HepG2 (cell line): ENCODE measurements around the gene TSPAN5.

Experiments used
- KDM2A ChIP-seq: sonication (generic); formaldehyde crosslinking; IDR thresholded peaks from 2 replicates; pipeline ENCODE4 v1.4.0; 2020; ENCODE audit warnings: low read depth, missing genetic modification reagents, borderline replicate concordance
- SMAD9 ChIP-seq: sonication (generic); formaldehyde crosslinking; IDR thresholded peaks from 2 replicates; pipeline ENCODE4 v1.5.1; 2020; ENCODE audit warnings: mild to moderate bottlenecking, missing genetic modification reagents
- SOX6 ChIP-seq, 2 experiments: fragments of 450-650 bp in 1 of 2; sonication (generic) in 1 of 2; formaldehyde crosslinking in 1 of 2; IDR thresholded peaks; 2 replicates each; pipeline versions ENCODE4 v1.4.0 to v1.6.1; 2017 to 2020; ENCODE audit warnings: antibody characterized with exemption in 1 of 2, mild to moderate bottlenecking in 1 of 2, missing genetic modification reagents in 1 of 2
- ZBTB21 ChIP-seq: sonication (generic); formaldehyde crosslinking; IDR thresholded peaks from 2 replicates; pipeline ENCODE4 v1.4.0; 2020; ENCODE audit warnings: missing genetic modification reagents
- ZNF33B ChIP-seq: sonication (generic); formaldehyde crosslinking; IDR thresholded peaks from 2 replicates; pipeline ENCODE4 v1.5.1; 2020; ENCODE audit warnings: mild to moderate bottlenecking, missing genetic modification reagents
- TF ChIP-seq, protein P1 (sequence below): sonication (generic); formaldehyde crosslinking; IDR thresholded peaks from 2 replicates; pipeline ENCODE4 v1.5.0; 2020; ENCODE audit warnings: mild to moderate bottlenecking, missing genetic modification reagents, moderate library complexity

DNA sequence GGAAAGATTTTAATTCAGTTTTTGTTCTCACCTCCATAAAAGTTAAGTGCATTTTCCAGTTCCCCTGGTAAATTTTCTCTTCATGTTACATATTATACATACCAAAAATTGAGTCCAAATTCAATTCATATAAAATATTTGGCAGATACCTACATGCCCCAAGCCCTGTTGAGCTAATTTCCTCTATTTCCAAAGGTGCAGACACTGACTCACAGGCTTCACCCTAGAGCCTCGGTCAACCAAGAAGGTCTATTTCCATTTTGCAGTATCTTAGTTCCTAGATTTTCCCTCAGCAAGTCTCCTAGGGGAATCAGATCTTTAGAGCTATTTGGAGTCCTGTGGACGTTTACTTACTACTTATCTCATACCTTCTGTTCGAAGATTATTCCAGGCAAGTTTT lies 174.4 kb downstream of the TSPAN5 start:
- TF ChIP-seq ZBTB21 (CRISPR knock-in tag) (no peak), SOX6 (IDR thresholded peaks at IDR 0.05) (no peak), SOX6 (CRISPR knock-in tag; IDR thresholded peaks at IDR 0.05) (no peak), ZNF33B (CRISPR knock-in tag) (no peak), SMAD9 (no peak), KDM2A (CRISPR knock-in tag) (no peak)
- TF ChIP-seq, protein P1, sequence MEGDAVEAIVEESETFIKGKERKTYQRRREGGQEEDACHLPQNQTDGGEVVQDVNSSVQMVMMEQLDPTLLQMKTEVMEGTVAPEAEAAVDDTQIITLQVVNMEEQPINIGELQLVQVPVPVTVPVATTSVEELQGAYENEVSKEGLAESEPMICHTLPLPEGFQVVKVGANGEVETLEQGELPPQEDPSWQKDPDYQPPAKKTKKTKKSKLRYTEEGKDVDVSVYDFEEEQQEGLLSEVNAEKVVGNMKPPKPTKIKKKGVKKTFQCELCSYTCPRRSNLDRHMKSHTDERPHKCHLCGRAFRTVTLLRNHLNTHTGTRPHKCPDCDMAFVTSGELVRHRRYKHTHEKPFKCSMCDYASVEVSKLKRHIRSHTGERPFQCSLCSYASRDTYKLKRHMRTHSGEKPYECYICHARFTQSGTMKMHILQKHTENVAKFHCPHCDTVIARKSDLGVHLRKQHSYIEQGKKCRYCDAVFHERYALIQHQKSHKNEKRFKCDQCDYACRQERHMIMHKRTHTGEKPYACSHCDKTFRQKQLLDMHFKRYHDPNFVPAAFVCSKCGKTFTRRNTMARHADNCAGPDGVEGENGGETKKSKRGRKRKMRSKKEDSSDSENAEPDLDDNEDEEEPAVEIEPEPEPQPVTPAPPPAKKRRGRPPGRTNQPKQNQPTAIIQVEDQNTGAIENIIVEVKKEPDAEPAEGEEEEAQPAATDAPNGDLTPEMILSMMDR (CRISPR knock-in tag): no peak
